Skeletal muscle cell (primary cell): ENCODE data around the gene MIPOL1.
"Not testable (repeated sequence)": the region's sequence is repeated elsewhere in the genome, so short reads cannot be mapped to it uniquely, and the experiment has no call there.

Experiments
- DNase-seq: peaks from one replicate; pipeline ENCODE4 v3.0.0-alpha.2; 2010; ENCODE audit warnings: low read depth
- H3K4me3 ChIP-seq: 2 replicates; pipeline ENCODE4 v1.5.1; 2011; ENCODE audit warnings: low read depth, mild to moderate bottlenecking, control low read depth, low read length, moderate library complexity

Gene MIPOL1

GRCh38 chr14:37363661-37364060 lies 165.9 kb downstream of the MIPOL1 start:
- no peak overlapping the region for H3K4me3 ChIP-seq
- no peak for DNase-seq

- H3K4me3 ChIP-seq: no peak overlapping the region
- DNase-seq: no peak
These were observed 171.7 kb downstream of the MIPOL1 start for GRCh38 chr14:37369425-37369824.

DNA sequence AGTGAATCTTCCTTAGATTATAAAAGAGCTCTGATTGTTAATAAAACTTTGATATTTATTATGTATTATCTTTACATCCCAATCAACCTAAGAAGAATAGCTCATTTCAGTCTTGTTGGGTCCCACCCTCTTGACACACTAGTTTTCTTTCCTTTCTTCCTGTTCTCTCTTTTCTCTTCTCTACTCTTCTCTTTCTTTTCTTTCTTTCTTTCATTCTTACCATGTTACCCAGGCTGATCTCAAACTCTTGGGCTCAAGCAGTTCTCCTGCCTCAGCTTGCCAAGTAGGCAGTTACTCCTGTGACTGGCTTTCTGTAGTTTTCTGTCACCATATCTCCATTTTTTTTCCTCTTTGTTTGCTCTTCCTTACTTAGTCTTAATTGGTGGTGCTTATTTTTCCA lies 177.8 kb downstream of the MIPOL1 start:
- DNase-seq: no peak
- H3K4me3 ChIP-seq: no peak overlapping the region

DNA sequence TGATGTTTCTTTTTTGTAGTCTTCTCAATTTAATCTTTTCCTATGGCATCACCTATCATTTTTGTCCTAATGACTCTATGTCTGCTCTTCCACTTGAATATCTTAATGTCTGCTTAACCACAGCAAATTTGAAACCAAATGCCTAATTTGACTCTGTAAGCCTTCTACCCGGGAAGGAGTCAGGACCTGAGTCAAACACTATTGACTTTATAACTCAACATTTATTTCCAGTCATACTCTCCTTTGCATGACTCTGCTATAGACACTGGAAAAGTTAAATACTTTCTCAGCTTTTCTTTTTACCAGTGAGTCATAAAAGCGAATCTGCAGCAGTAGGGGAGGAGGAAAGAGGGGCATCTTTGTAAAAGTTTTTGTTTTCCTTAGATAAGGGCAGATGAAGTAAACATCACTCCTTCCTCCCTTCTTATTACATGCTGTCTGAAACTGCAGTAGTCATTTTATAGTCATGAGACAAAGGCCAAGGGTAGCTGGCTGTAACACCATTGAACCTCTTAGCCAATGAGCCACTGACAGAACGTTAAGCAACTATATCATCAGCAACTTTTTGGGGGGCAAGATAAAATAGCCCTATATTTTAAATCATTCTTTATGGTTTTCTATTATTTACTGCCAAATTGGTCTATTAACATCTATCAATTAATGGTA lies 179.3 kb downstream of the MIPOL1 start:
- H3K4me3 ChIP-seq: no peak overlapping the region

DNA sequence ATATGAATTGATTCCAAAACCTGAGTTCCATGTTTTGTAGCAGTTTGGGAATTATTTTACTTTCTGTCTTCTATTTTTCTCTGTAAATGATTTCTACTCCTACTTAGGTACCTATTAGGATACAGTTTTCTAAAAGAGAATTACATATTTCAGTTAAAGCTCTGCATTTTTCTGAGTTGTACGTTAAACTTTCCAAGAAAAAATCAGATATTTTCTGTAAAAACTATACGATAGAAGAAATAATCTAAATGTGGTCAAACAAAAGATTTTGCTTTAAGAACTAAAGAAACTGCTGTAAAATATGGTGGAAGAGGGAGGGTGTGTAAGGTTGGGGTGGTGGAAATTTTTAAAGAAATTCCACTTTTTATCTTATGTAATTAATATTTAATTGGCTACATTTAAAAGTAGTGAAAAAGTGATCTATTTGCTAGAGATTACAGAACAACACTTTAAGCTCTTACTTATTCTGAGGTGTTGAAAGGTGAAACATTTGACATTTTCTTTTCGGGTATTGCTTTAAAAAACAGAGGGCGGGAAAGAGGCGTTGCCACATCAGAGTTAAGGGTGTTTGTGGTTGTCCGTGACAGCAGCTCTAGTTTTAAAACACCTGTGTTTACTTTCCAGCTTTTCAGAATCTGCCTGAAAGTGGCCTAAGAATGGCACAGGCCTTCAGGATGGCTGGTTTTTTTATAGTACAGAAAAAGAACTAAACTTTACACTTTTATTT lies 187.3 kb downstream of the MIPOL1 start:
- no peak for DNase-seq
- no peak overlapping the region for H3K4me3 ChIP-seq

More for the DNA sequence above, 179.3 kb downstream of the MIPOL1 start:
- no peak for DNase-seq

DNA sequence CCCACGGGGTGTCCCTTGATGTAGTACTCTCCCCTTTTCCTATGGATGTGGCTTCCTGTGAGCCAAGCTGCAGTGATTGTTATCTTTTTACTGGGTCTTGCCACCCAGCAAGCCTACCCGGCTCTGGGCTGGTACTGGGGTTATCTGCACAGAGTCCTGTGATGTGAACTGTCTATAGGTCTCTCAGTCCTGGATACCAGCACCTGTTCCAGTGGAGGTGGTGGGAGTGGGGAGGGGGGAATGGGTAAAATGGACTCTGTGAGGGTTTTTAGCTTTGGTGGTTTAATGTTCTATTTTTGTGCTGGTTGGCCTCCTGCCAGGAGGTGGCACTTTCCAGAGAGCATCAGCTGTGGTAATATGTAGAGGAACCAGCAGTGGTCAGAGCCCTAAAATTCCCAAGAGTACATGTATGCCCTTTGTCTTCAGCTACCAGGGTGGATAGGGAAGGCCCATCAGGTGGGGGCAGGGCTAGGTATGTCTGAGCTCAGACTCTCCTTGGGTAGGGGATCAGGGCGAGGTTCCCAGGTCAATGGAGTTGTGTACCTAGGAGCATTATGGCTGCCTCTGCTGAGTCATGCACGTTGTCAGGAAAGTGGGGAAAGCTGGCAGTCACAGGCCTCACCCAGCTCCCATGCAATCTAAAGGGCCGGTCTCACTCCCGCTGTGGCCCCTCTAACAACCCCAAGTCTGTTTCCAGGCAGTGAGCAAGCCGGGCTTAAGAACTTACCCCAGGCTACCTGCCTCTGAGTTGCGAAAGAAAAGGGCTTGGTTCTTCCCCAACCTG lies 199.6 kb downstream of the MIPOL1 start:
- DNase-seq, H3K4me3 ChIP-seq: not testable (repeated sequence)

DNA sequence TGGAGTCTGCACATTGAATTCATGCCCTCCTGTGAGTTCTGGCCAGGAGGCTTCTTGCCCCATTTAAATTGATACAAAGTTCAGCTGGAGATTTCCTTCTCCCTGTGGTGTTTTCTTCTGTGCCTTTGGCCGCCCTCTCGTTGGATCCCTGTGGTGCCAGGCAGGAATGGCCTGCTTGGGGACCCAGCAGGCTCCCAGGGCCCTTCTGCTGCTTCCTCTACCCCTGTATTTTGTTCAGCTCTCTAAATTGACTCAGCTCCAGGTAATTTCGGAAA lies 200.1 kb downstream of the MIPOL1 start:
- DNase-seq: no peak
- H3K4me3 ChIP-seq: no peak overlapping the region

DNA sequence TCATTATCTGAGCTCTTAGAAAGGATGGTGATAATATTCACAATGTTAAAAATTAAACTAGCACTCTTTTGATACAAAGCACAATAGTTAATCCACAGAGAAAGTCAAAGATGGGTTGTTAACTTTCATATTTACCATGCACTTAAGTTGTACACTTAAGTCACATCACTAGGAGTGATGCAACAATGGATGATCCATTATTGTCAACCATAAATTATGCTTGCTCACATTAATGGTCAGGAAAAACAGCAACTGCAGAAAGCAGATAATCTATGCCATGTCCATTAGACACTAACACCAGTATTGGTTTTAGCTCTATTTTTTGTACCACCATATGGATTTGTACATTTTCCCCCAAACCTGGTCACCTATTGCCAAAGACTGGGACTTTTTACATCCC lies 201.8 kb downstream of the MIPOL1 start:
- no peak for DNase-seq
- H3K4me3 ChIP-seq: no peak overlapping the region

- no peak overlapping the region for H3K4me3 ChIP-seq
- DNase-seq: no peak
These were observed 203.4 kb downstream of the MIPOL1 start for GRCh38 chr14:37401093-37401492.

DNA sequence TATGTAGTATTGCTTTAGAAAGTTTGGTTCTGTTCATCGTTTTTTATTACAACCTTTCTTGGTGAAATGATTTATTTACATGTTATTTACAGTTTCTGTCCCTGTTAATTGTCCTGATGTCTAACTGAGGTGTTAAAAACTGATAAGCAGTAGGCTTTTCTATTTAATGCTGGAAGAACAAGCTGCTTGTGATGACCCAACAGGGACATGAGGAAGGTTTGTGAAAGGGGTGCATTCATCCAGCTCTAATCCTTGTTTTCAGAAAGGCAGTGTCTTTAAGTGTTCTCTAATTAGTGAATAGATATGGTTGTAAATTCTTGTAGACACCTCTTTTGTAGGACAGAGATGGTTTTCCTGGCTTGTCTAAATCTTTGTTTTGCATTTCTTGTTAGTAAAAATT lies 205.9 kb downstream of the MIPOL1 start:
- H3K4me3 ChIP-seq: no peak overlapping the region
- DNase-seq: no peak

- DNase-seq: no peak
These were observed 208.4 kb downstream of the MIPOL1 start for GRCh38 chr14:37406095-37406494.

DNA sequence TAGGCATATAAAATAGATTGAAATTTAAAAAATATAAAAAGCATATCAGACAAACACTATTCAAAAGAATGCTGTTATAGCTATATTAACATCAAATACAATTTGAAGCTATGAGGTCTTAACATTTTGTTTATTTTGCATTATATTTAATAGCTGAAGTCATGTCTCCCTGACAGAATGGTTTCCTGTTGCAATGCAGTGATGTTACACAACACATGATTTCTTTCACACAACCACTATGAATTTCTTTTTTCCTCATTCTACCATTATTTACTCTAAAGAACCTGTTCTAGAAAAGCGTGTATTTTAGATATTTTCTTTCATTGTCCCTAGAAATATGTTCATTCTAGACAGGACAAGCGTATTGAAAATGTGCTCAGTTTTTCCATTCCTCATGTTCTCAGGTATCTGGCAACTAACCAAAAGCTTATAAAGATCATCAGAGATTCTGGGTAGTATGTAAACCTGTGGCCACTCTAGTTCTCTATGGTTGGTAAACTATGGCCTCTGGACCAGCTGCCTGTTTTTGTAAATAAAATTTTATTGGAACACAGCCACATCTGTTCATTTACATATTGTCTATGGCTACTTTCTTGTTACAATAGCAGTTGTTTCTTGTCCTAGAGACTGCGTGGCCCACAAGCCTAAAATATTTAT lies 213.5 kb downstream of the MIPOL1 start:
- H3K4me3 ChIP-seq: no peak overlapping the region
- DNase-seq: no peak

More at GRCh38 chr14:37406095-37406494, 208.4 kb downstream of the MIPOL1 start:
- no peak overlapping the region for H3K4me3 ChIP-seq

- DNase-seq: no peak
- H3K4me3 ChIP-seq: no peak overlapping the region
These were observed 215.3 kb downstream of the MIPOL1 start for GRCh38 chr14:37413050-37413449.

- no peak overlapping the region for H3K4me3 ChIP-seq
- DNase-seq: no peak
These were observed 215.8 kb downstream of the MIPOL1 start for GRCh38 chr14:37413504-37414003.

DNA sequence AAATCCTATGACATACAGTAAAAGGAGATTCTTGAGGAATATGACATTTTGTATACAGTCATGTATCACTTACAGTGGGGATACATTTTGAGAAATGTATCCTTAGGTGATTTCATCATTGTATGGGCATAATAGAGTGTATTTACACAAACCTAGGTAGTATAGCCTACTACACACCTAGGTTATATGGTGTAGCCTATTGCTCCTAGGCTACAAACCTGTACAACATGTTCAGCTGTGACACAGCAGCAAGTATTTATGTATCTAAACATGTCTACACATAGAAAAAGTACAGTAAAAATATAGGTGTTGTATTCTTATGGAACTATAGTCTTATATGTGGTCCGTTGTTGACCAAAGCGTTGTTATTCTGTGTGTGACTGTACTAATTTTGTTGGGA lies 218.5 kb downstream of the MIPOL1 start:
- H3K4me3 ChIP-seq: no peak overlapping the region
- no peak for DNase-seq

DNA sequence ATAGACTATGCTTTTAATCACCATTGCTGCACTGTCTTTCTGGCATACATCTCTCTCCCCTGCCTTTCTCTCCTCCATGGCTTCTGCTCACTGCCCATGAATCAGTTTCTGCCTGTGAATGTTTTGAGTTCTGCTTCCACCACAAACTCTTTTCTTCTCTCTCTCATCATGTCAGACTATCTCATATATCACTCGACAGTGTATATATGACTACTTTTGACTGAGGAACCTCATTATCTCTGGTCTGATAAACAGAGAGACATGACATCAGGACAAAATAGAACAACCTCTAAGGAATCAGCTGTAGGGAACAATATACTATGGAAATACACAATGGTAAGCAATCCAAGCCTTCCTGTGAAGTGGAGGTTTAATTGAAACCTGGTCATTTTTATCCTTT lies 219.4 kb downstream of the MIPOL1 start:
- no peak for DNase-seq
- H3K4me3 ChIP-seq: no peak overlapping the region

DNA sequence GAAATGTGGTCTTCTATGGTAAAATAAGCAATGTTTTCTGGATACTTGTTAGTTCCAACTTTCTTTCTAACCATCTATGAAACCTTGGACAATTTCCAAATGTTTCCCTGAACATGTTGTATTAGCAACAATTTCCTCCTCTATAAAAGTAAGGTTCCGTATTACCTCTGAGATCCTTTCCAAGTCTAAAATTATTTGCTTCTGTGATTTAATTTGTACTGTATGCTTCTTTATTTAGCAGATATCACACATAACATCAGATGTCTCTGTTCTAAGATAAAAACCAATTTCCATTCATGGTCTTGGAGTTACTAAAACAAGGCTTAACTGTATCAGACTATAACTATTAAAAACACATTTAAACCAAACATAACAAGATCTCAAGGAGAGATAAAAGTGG lies 220.1 kb downstream of the MIPOL1 start:
- no peak overlapping the region for H3K4me3 ChIP-seq
- DNase-seq: no peak

DNA sequence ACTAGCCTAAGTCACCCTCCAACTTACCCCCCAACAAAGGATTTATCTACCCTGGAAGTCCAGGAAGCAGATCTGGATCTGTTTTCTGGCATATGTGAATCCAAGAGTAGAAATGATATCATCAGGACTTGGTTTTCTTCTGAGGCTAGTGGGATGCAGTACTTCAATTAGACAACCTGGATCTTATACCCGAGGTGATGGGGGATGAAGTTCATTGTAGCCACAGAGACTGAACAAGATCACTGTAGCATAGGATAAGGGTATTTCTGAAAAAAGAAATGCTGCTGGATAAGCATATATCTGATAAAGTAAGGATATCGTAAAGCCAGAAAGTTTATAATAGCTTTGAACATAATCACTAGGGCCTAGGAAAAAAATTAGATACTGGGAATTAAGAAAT lies 222.9 kb downstream of the MIPOL1 start:
- no peak for DNase-seq
- H3K4me3 ChIP-seq: no peak overlapping the region

GRCh38 chr14:37422319-37422718 lies 224.6 kb downstream of the MIPOL1 start:
- DNase-seq: no peak
- H3K4me3 ChIP-seq: no peak overlapping the region

GRCh38 chr14:37422748-37423147 lies 225.0 kb downstream of the MIPOL1 start:
- no peak overlapping the region for H3K4me3 ChIP-seq
- no peak for DNase-seq
